Islet precursor cell (in vitro differentiated cells): ENCODE measurements around the gene LSAMP.

Experiments used
- DNase-seq: peaks from one replicate; pipeline ENCODE4 v3.0.0-alpha.2; 2018

The LSAMP gene

DNA sequence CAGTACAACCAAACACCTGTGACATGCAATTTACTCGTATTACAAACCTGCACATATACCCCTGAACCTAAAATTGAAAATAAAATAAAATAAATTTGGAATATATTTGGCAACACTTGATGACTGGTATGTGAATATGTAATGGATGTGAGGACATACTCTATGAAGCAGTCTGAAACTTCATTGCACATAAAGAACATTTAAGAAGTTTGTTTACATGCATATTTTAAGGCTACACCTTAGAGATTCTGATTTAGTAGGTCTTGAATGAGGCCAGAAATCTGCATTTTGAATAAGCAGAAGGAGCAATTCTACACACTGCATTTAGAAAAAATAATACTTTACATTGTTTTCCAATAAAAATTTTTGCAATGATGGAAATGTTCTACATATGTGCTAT is 284.7 kb downstream of the LSAMP start:
- DNase-seq: no peak

DNA sequence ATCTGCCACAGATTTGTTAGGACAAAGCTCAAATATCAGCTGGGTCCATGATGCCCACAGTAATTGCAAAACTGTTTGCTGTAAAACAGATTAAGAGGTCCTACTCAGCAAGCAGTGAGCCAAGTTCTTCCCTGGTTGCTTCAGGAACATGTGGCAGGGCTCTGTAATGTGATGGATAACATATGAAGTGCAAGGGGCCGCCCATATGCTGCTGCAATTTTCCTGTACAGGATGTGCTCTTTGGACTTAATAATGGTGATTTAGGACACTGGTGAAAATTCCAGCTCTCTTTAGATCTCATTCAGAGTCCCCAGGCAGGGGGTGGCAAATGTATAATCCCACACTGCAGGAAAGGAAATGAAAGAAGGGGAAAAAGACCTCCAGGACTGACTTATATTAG is 289.4 kb downstream of the LSAMP start:
- DNase-seq: no peak

DNA sequence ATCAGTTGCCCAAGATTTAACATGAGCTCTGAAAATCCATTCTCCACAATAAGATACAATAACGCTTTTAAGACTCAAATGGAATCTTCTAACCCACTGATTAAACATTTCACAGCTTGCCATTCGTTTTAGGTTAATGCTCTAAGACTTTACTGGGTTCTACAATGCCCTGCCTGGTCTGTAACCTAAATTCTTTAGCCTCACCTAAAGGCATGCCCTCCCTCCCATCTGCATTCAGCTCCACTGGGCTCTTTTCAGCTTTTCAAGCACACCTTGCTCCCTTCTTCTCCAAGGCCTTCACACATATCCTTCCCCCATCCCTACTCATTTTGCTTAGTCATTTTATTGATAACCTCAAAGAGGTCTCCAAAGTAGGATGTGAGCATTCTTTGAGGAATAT is 290.9 kb downstream of the LSAMP start:
- no peak for DNase-seq

DNA sequence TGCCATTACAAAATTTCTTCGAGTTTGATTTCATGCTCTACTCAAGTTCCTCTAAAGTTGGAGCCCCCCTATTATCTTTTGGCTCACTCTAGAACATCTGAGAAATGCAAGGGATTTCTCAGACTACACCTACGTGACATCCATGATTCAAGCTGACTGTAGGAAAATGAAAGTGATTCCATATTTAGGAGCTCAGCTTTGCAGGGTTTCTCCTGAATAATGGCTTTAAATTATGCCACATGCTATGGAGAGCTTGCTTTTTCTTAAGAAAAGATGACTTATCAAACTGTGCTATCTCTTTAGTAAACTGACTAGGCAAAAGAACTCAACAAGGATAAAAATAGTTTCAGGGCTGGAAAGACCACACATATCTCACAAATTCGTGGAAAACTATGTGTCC is 292.1 kb downstream of the LSAMP start:
- no peak for DNase-seq

DNA sequence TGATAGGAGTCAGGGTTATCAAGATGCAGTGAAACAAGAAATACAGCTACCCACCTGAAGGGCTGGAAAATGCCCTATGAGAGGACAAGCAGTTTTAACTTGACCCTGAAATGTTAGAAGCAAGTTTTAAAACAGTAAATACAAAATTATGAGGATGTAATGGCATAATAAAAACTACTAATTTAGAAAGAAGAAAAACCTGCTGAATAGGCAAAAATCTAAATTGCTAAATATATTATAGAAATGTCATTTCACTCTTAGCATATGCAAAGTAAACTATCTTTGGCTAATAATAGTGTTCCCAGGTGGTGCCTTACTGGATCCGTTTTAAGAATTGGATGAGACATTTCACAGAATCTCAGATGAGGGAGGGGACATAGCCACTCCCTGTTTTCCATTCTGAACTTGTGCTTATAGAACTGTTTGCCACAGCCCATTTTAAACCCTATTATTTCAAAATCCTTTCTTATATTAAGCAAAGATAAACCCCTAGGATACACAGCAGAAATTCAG is 294.6 kb downstream of the LSAMP start:
- DNase-seq: no peak

DNA sequence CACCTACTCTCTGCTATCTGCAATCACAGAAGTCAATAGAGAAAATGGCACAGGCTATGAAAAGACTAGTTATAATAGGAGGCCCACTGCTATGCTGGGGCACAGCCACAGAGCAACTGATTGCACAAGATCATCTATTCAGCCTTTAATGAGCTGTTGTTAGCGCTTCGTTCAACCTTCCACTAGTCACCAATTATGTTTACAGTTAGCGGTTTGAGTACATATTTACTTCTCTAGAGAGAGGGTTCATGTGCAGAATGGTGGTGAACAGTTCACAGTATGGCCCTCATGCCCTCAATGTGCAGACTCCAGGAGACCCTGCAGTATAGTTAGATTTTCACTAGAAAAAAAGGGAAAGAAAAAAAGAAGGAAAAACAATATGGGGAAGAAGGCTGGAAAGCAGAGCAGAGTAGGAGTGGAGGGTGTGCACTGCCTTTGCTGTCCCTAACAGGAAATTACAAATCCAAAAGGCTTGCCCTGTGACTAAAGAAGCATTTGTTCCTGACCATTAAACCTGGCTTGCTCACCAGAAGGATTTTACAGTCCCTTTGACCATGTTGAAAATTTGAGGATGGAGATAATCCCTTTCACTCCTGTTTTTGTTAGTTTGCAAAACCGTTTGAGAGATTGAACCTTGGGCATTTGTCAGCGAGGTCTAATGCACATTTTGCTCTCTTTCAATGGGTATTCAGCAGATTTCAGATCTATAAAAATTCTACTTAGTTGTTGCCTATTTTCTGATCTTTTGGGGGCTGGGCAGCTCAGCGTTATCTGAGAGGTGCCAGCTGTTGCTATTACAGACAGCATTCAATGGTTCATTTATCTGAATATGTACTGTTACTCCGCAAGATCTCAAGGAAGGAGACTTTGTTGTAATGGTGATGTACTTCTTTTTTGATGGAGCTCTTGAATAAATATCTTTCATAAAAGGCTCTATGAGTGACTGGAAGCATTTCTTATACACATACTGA is 296.1 kb downstream of the LSAMP start:
- DNase-seq: no peak

DNA sequence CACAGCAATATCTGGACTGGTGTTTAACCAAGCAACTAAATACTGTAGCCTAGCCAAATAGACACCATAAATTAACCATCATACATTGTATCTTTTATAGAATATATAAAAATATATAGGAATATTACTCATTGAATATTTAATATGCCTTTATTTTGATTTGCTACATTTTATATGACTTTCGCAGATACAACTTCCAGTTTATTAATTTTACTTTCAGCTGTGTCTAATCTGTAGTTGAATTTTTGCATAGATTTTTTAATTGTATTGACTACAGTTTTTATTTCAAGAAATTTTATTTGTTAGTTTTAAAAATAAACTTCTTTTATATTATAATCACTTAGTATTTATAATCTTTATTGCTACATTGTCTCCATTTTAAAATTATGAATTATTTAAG is 299.7 kb downstream of the LSAMP start:
- DNase-seq: no peak

DNA sequence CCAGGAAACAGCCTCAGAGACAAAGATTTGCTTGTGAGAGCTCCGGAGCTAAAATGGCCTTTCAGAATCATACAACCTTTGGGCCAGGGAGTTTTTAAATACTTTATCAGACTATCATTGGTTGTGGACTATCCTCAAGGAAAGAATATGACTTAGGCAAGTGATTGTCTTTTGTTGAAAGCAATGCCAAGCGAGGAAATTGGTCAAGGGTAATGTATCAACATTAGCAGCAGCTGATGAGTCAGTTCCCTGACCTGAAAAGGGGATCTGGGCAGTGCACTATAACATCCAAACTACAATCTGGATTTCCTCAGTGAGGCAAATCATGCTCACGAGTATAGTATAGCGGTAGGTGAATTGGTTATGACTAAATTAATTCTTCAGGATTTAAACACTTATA is 303.6 kb downstream of the LSAMP start:
- DNase-seq: no peak

DNA sequence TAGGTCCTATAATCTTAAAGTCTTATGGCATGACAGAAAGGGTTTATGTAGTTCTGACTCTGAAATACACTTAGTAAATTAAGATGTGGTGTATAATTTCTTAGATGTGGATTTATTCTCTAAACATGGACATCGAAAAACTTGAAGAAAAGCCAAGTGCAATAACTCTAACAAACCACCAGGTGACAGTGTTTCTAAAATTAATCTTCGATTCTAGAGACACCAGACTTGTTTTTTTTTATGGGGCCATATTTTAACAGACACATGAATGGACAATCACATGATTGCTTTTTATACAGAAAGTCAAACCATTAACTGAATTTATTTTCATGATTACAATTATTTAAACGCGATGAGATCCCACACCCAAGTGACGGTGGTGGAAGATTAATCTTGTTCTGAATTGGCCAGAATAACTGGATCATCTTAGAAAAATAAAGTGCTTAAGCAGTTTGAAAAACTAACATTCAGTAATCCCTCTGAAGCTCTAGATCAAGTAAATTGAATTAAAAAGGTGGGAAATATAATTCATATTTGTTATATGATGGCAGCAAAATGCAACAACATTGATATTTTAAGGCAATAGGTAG is 305.1 kb downstream of the LSAMP start:
- DNase-seq: no peak

DNA sequence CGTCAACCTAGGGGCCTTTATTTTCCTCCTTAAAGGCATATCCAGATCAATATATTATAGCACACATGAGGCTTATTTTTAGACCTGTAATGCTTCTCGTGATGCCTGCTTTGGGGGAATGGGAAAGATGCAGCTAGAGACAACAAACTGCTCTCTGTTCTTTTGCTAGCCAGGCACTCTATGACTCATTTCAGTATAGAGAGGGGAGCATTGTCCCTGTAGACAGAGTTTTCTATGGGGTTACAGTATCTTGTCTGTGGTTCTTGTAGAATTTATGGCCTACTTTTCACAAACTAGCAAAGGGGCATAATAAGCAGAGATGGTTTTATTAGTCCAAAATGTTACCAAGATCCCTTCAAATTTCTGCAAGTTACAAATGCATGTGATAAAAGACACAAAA is 305.6 kb downstream of the LSAMP start:
- DNase-seq: peak; percentile 66

DNA sequence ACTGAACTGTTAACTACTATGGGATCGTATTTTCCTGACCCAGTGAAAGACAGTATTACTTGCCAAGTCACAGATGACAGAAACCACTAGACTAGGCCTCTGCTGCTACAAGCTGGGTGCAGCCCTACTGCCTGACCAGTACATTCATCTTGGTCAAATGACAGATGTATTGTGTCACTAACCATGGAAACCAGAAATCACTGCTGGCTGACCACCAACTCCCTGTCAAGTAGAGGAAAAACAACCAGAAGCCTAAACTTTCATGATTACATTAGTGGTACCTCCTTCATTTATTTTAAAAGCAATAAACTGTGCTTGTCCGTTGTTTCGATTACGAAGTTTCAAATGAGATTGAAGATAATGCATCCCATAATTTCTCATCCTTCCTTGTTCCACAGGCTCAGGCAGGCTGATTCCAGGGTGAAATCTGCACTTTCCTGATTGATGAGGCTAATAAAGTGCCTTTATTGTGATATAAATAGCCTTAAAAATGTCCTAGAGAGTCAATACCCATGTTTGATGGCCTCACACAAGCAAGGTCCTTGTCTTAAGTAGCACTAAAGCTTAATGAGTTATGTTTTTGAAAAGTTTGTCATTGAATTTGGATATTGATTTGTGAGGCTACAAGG is 309.7 kb downstream of the LSAMP start:
- DNase-seq: peak; percentile 62

DNA sequence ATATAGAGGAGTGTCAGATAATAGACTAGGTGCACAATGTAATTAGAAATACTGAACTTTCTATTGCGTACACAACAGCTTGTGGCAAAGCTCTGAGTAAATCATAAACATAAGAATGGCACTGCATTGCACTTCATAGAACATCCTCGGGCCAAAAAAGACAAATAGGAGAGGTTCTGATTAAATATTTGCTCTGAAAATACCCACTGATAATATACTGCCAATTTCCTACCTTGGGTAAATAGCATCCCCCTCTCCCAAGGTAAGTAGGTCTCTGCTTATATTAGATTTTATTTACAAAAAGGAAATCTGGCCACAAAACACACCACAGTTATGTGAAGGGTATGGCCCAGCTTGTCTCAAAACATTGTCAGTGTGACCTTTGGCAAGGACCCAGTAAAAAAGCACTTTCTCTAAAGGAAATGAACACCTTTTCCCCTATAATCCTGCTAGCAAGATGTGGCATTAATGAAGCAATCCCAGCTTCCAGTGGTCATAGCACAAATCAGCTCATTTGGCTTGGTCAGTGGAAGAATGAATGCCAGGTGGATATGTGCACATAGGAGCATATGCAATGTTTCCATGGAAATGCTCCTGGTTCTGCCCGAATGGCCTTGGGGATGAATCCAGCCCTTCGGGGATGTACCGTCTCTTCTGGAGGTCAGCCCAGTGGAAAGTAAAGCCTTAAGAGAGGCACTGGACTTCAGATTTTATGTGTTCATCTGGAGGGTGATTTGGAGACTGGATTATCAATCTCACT is 315.9 kb downstream of the LSAMP start:
- no peak for DNase-seq

DNA sequence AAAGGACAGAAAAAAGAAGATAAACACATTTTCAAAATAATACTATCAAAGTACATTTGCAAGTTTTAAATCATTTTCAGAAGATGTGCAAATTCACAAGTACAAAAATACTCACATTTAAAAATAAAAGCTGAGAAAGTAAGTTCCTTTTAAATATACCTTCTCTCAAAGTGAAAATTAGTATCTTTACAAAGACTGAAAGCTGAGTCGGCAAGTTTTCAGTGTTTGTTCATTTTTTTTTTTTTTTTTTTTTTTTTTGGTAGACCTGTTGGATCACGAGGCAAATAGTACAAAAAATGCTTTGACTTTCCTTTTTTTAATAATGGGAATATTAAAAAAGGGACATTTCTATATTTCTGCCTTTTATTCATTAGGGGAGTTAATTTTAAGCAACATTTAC is 317.8 kb downstream of the LSAMP start:
- no peak for DNase-seq

DNA sequence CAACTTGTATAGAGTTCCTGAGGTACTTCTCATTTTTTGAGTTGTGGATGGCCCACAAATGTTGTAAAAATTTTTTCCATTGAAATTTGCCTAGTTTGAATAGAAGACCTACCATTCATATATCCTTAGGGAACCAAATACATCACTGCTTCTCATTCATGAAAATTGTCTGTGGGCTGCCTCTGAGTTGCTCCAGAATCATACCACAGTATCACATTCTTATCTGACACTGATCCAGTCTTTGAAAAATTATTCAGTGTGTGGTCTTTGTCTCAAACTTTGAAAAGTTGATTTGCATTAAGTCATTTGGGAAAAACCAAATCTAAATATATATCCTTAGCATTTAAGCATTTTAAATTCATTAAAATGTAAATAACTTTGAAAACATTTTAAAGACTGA is 321.1 kb downstream of the LSAMP start:
- DNase-seq: no peak

DNA sequence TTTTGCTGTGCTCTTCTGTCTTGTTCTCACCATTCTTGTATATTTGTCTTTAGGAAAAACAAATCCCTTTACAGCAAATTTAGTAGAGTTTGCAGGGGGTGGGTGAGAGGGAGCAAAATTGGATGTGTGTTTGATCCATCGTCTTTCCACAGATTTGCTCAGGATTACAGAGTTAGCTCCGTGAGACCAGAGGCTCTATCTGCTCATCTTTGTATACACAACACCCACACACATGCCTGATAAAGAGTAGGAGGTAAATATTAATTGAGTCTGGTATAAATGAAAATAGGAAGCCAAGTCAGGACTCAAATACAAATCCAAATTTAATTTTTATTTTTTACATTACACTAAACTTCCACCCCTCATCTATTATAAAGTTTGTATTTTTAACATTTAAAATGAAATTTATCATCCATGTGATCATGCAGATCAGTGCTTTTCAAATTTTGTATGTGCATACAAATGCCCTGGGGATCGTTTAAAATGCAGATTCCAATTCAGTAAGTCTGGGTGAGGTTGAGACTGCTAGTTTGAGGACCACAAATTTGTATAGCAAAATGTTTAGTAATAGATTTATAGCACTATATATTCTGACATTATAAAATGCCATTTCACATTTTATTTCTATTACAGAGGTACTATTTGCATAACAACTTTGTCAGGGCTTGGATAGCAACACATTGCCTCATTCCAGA is 326.7 kb downstream of the LSAMP start:
- no peak for DNase-seq

DNA sequence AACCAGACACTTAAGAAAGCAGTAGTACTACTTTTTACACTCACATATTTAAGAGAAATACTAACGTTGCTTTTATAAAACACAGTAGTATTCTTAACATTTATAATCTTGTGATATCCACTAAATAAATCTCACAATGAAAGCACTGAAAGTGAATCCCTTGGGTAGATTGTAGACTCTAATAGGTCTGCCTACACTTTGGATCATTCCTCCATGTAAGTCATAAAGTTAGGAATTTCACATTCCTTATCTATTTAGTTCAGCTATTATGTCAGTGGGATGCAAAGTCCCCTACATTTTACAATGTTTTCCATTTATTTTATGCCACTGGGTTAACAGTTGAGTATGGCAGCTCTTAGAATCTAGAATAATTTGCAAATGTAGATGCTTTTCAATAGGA is 330.7 kb downstream of the LSAMP start:
- no peak for DNase-seq

DNA sequence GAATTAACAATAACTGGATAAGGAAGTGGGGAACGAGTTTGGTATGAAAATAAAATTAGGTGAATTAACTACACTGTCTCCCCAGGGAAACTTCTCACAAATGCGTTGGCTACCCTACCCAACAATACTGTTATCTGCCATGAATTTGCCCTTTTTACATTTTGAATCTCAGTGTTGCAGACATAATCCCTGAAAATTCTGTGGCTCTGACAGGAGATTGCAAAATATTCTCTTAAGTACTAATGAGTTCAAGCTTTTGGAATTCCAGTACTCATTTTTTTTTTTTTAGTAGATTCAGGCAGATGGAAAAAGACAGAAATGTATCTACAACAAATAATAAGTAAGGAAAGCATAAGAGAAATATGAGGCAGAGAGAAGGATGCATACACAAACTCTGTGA is 332.6 kb downstream of the LSAMP start:
- no peak for DNase-seq

DNA sequence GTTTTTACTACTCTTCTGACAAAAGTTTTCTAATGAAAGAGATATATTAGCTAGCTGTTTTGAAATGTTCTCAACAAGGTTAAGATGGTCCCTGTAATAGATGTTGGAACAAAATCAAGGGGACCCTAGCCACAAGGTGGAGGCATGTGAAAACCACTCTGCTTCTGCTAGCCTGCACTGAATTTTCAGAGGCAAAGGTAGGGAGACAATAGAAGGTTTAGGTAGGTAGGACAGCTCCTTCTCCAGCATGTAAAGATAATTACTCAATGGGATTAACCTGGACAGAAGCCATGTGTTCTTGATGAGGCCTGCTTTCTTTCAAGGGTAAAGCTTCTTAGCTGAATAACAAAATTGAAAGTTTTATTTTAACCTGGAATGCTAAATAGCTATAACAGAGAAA is 333.5 kb downstream of the LSAMP start:
- DNase-seq: no peak

DNA sequence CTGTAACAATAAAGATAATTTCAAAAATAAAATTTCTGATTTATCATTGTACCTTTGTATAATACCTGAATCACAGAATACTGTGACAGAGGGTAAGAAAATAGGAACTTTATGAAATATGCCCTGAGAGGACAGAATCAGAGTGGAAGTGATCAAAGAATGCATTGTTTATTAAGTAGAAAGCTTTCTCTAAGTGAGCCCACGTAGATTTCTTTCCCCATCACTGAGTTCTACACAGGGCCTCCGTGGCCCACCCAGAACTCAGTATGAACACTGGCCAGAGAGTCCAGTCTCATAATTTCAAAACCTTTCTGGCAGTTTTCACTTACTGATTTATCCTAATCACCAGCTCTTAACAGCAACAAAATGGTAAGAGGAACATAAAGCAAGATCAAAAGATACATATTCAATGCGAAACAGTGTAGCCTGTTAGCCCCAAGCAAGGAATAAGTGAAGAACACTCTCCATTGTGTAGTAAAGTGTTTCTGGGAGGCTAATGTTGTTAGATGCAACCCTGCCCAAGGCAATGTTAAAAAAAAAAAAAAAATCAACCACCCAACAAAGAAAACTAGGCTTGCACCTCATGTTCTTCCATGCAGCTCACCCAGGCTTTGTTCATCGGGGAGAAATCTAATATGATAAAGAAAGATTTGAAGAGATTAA is 341.3 kb downstream of the LSAMP start:
- DNase-seq: no peak

DNA sequence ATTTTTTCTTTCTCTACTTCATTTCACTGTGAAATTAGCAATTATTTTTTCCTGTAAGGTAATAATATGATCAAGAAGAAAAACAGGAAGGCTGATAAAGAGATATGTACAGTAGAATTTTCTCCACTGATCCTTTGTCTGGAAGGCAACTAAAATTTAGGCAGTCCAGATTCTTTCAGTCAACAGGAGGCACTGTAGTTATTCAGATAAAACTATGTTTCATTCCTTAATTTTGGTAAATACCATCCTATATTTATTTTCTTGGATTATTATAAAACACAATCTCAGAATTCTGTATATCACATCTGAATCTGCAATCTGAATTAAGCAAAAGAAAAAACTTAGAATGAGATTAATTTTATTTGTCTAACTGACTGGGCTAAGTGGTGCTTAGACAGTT is 343.2 kb downstream of the LSAMP start:
- no peak for DNase-seq

DNA sequence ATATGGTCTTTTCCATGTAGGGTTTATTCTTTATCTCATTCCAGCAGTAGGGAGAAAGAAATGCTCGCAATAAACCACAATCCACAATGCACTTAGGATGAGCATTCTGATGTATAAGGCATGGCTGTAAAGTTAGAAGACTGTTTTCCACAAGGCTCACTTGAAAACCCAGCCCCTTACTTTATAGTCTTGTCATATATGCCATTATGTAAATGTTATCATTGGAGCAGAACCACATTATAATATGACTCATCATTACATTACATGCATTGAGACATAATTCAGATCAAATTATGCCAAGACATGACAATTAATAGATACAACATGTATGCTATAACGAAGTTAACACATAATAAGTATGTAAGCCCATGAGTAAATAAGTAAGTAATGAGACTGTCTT is 348.1 kb downstream of the LSAMP start:
- no peak for DNase-seq

DNA sequence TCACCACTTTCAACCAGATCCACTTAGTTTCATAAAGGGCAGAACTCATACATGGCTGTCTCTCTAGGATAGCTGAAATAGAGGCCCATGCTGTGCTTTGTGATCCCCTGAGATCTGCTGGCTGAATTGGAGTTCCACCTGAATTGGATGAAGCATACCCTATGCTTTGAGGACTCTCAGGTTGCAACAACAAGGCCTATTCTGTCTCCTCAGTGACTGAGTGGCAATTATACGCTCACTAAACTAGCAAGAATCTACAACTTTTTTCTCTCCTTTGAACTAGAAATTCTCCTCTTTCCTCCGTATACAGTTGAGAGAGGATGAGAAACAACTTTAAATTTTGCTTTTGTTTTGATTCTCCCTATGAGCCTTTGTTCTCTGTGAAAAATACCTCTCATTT is 348.7 kb downstream of the LSAMP start:
- no peak for DNase-seq
